ENCODE results near the gene FCF1. TPM values are rescaled to one million over a fixed set of nuclear protein-coding genes. Genes with fewer than 3 reads are reported as not detected.

The FCF1 gene
- total and polyA plus RNA-seq, 2 donors from 2014 or later = 19.7 to 49.6 TPM

DNA sequence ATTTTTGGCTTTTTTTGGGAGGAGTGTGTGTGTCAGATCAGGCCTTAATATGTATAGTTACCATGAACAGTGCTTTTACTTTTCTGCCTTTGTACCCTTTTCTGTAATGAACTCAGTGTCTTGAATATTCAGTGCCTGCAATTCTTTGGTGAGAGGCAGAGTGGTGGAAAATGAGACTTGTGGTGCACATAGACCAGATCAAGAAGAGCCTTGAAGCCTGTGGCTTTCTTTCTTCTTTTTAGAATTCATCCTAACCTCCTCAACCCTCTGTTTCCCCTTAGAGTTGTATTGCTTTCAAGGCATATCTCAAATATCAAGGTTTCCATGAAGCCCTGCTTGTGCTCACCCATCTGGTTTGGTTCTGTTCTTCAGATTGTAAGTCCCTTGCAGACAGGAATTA is 52.8 kb downstream of the FCF1 start:
- no peak for DNase-seq
- Histone ChIP-seq H3K9ac (ENCODE audit: low read length in 3 of 3) (peak overlapping the region; percentile 1 to 76 (median 55)), H3K9me3 (ENCODE audit: control insufficient read depth in 2 of 3, insufficient read depth in 1 of 3, low read length in 3 of 3) (no peaks in the 10 kb centered on the region), H3K27me3 (ENCODE audit: control insufficient read depth, insufficient read depth, low read length) (no peaks in the 10 kb centered on the region), H3K4me1 (ENCODE audit: control insufficient read depth in 2 of 3, insufficient read depth in 2 of 3, low read depth in 1 of 3, low read length in 3 of 3) (peaks cover 0 to 10% (median 8%) of the 10 kb centered on the region in 3 donors), H3K4me3 (ENCODE audit: low read length in 3 of 3) (peak overlapping the region; percentile 68 to 78 (median 78)), H3K36me3 (ENCODE audit: control insufficient read depth in 2 of 3, insufficient read depth in 3 of 3, low read length in 3 of 3) (no peaks in the 10 kb centered on the region), H3K27ac (ENCODE audit: low read depth in 2 of 2, low read length in 2 of 2) (no peak overlapping the region)
- FAIRE-seq = no peak
- intact Hi-C loops (cut with DNase I) = no loop called here
- TF ChIP-seq, protein P1, sequence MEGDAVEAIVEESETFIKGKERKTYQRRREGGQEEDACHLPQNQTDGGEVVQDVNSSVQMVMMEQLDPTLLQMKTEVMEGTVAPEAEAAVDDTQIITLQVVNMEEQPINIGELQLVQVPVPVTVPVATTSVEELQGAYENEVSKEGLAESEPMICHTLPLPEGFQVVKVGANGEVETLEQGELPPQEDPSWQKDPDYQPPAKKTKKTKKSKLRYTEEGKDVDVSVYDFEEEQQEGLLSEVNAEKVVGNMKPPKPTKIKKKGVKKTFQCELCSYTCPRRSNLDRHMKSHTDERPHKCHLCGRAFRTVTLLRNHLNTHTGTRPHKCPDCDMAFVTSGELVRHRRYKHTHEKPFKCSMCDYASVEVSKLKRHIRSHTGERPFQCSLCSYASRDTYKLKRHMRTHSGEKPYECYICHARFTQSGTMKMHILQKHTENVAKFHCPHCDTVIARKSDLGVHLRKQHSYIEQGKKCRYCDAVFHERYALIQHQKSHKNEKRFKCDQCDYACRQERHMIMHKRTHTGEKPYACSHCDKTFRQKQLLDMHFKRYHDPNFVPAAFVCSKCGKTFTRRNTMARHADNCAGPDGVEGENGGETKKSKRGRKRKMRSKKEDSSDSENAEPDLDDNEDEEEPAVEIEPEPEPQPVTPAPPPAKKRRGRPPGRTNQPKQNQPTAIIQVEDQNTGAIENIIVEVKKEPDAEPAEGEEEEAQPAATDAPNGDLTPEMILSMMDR (IDR thresholded peaks at IDR 0.05; ENCODE audit: borderline replicate concordance, extremely low read depth, insufficient read depth) = no peak

DNA sequence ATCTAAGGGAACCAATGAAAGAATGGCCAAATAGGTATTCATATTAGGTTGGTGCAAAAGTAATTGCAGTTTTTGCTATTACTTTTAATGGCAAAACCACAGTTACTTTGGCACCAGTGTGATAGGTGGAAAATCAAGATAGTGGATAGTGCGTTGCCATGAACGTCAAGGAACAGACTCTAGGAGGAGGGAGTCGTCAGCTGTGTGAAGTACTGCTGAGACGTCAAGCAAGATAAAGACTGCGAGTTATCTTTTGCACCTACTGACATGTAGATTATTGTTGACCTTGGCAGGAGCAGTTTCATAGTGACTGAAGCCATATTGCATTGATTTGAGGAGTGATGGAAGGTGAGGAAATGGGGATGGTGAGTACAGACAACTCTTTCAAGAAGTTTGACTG is 58.5 kb downstream of the FCF1 start:
- H3K27me3 ChIP-seq (ENCODE audit: control insufficient read depth, insufficient read depth, low read length) = no peaks in the 10 kb centered on the region
- H3K4me3 ChIP-seq (ENCODE audit: low read length in 3 of 3) = no peak overlapping the region
- DNase-seq (no peak), FAIRE-seq (no peak)
- H3K9me3 ChIP-seq (ENCODE audit: control insufficient read depth in 2 of 3, insufficient read depth in 1 of 3, low read length in 3 of 3) = no peaks in the 10 kb centered on the region
- TF ChIP-seq, protein P1 (IDR thresholded peaks at IDR 0.05; ENCODE audit: borderline replicate concordance, extremely low read depth, insufficient read depth) = no peak
- H3K36me3 ChIP-seq (ENCODE audit: control insufficient read depth in 2 of 3, insufficient read depth in 3 of 3, low read length in 3 of 3) = no peaks in the 10 kb centered on the region
- no peak overlapping the region for H3K9ac ChIP-seq (ENCODE audit: low read length in 3 of 3)
- intact Hi-C loops (cut with DNase I) = no loop called here
- no peak overlapping the region for H3K27ac ChIP-seq (ENCODE audit: low read depth in 2 of 2, low read length in 2 of 2)
- peaks cover 0 to 6% (median 5%) of the 10 kb centered on the region in 3 donors for H3K4me1 ChIP-seq (ENCODE audit: control insufficient read depth in 2 of 3, insufficient read depth in 2 of 3, low read depth in 1 of 3, low read length in 3 of 3)

DNA sequence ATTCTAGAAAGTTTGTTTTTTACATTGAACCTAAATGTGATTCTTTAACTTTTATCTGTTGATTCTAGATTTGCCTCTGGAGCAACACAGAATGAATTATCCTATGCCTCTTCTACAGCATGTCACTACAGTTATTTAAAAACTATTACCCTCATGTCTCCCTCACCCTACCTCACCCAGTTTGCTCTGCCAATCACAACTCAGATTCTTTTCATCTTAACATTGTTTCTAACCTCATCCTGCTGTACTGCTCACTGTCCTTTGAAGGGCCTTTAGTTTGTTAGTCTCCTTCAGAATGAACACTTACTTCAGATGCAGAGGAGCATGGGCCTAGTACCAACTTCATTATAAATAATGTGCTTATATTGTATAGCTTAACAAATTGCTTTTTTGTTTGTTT is 71.7 kb downstream of the FCF1 start:
- no peak for FAIRE-seq

More for the DNA sequence above, 71.7 kb downstream of the FCF1 start:
- Histone ChIP-seq H3K4me1 (ENCODE audit: control insufficient read depth in 2 of 3, insufficient read depth in 2 of 3, low read depth in 1 of 3, low read length in 3 of 3) (no peaks in the 10 kb centered on the region), H3K4me3 (ENCODE audit: low read length in 3 of 3) (no peak overlapping the region), H3K36me3 (ENCODE audit: control insufficient read depth in 2 of 3, insufficient read depth in 3 of 3, low read length in 3 of 3) (peaks cover 7 to 30% (median 17%) of the 10 kb centered on the region in 3 donors), H3K9me3 (ENCODE audit: control insufficient read depth in 2 of 3, insufficient read depth in 1 of 3, low read length in 3 of 3) (no peaks in the 10 kb centered on the region), H3K9ac (ENCODE audit: low read length in 3 of 3) (no peak overlapping the region), H3K27me3 (ENCODE audit: control insufficient read depth, insufficient read depth, low read length) (no peaks in the 10 kb centered on the region), H3K27ac (ENCODE audit: low read depth in 2 of 2, low read length in 2 of 2) (no peak overlapping the region)
- TF ChIP-seq, protein P1 (IDR thresholded peaks at IDR 0.05; ENCODE audit: borderline replicate concordance, extremely low read depth, insufficient read depth) = no peak
- intact Hi-C loops (cut with DNase I) = no loop called here
- DNase-seq = no peak
